ENCODE measurements around the gene PCGF3.
"Not testable (repeated sequence)": the region's sequence is repeated elsewhere in the genome, so short reads cannot be mapped to it uniquely, and the experiment has no call there.

The PCGF3 gene

DNA sequence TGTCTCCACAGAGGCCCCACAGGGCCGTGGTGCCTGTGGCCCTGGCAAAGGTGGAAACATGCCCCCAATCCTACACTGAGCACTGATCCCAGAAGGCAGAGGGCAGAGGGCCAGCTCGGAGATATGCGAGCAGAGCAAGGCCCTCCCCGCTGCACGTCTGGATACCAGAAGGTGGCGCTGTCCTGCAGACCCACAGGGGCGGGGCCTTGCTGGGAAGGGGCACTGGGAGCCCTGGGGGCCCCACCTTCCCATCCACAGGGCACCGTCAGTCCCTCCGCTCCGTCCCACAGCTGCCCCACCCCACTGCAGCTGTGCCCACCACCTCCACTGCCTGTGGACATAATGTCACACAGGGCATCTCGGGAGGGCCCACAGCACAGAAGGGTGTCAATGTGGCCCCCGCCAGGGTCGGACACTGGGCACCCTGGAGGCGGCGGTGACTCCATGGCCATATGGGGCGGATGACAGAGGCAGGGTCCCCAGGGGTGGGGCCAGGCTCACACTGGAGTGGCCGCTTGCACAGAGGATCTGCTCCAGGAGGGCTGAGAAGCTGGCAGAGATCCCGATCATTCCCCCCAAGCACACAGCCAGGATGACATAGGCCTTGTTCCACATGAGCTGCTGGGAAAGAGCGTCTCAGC lies 21.5 kb upstream of the PCGF3 start:
- Mint-ChIP-seq H3K9me3 (no peaks in the 10 kb centered on the region), H3K4me1 (peaks cover 13% of the 10 kb centered on the region), H3K36me3 (no peaks in the 10 kb centered on the region), H3K4me3 (no peak overlapping the region), H3K27me3 (peaks cover 6% of the 10 kb centered on the region), H3K27ac (no peak overlapping the region)
- DNase-seq (ENCODE audit: low spot score in 2 of 2) (no peak), ATAC-seq (ENCODE audit: low read depth) (peak; percentile 28)

DNA sequence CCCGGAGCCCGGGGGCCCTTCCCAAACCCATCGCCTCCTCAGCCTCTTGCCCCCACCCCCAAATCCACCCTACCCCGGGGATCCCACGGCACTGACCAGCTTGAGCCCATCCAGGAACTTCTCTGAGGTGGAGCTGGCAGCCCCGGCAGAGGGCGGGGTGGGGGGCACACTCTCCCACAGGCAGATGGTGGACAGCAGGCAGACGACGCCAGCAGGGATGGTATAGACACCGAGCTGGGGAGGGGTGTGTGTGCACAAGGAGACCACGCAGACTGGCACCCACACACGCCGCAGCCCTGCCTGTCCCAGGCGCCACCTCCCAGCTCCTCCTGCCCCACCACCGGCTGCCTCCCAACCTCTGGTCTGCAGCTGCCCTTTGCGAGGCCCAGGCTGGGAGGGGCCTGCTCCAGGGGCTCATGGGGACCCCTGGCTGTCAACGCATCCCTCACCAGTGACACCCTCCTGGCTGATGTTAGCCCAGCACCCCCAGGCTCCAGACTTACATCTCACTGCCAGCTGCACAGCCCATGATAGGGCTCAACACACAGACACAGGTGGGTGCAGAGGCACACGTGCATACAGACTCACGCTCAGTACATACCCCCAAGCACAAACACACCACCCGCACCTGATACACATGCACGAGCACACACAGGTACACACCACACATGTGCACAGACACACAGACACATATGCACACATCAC lies 20.9 kb upstream of the PCGF3 start:
- Mint-ChIP-seq H3K27ac (no peak overlapping the region), H3K9me3 (no peaks in the 10 kb centered on the region), H3K36me3 (no peaks in the 10 kb centered on the region), H3K27me3 (peaks cover 6% of the 10 kb centered on the region), H3K4me1 (peaks cover 13% of the 10 kb centered on the region), H3K4me3 (no peak overlapping the region)
- DNase-seq (ENCODE audit: low spot score in 2 of 2), result no peak
- no peak for ATAC-seq (ENCODE audit: low read depth)

DNA sequence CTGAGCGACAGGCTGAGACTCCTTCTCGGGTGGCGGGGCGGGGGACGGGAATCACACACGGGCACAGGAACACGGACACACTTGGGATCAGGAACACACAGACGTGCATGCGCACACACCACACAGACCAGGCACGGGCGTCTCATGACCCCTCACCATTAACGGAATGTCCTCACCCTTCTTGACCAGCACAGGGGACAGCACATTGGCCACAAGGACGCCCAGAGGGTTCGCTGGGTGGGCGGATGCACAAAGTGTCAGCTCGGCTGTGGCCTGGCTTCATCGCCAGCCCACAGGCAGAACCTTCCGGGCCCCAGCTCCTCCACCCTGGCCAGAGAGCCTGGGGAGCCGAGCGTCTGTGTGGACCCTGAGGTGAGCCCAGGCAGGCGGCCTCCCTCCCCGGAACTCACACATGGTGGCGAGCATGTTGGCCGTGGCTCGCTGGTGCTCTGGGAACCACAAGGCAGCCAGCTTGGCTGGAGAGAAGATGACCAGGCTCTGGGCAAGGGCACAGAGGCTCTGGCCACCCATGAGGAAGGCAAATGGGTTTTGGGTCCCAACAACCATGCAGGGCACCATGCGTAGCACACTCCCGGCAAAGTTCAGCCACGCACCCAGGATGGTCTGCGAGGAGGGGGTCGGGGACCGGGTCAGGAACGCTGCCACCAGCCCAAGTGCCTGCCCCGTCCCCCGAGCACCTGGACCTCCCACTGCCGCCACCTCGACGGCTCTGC lies 19.8 kb upstream of the PCGF3 start:
- Mint-ChIP-seq H3K4me1 (peaks cover 10% of the 10 kb centered on the region), H3K4me3 (no peak overlapping the region), H3K27me3 (peaks cover 9% of the 10 kb centered on the region), H3K9me3 (no peaks in the 10 kb centered on the region), H3K36me3 (no peaks in the 10 kb centered on the region), H3K27ac (no peak overlapping the region)
- ATAC-seq (ENCODE audit: low read depth) (no peak), DNase-seq (ENCODE audit: low spot score in 2 of 2) (no peak)

DNA sequence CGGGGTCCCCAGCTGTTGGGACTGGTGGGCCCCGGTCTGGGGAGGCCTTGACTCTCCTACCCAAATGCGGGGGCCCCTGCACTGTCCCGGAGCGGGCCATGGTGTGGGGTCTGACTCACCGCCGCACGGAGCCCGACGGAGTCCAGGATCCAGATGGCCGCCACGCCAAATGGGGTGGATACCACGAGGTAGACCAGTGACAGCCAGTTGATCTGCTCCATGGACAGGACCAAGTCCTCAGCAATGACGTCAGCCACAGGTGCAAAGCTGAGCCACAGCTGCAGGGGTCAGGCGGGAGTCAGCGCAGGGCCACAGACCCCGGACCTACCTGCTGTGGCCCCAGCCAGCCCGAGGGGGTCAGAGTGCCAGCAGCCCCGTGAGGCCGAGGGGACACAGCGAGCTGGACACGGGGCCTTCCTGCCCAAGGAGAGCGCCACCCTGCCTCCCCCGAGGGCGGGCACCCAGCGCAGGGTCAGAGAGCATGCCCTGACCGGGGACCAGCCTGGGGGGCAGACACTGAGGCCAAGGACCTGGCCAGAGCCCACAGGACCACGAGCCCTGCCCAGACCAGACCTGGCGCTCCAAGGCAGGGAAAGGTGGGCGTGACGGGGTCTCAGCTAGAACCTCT lies 19.1 kb upstream of the PCGF3 start:
- ATAC-seq (ENCODE audit: low read depth) (no peak), DNase-seq (ENCODE audit: low spot score in 2 of 2) (no peak)
- Mint-ChIP-seq H3K27ac (no peak overlapping the region), H3K9me3 (no peaks in the 10 kb centered on the region), H3K4me1 (peaks cover 10% of the 10 kb centered on the region), H3K4me3 (no peak overlapping the region), H3K36me3 (no peaks in the 10 kb centered on the region), H3K27me3 (peaks cover 9% of the 10 kb centered on the region)

DNA sequence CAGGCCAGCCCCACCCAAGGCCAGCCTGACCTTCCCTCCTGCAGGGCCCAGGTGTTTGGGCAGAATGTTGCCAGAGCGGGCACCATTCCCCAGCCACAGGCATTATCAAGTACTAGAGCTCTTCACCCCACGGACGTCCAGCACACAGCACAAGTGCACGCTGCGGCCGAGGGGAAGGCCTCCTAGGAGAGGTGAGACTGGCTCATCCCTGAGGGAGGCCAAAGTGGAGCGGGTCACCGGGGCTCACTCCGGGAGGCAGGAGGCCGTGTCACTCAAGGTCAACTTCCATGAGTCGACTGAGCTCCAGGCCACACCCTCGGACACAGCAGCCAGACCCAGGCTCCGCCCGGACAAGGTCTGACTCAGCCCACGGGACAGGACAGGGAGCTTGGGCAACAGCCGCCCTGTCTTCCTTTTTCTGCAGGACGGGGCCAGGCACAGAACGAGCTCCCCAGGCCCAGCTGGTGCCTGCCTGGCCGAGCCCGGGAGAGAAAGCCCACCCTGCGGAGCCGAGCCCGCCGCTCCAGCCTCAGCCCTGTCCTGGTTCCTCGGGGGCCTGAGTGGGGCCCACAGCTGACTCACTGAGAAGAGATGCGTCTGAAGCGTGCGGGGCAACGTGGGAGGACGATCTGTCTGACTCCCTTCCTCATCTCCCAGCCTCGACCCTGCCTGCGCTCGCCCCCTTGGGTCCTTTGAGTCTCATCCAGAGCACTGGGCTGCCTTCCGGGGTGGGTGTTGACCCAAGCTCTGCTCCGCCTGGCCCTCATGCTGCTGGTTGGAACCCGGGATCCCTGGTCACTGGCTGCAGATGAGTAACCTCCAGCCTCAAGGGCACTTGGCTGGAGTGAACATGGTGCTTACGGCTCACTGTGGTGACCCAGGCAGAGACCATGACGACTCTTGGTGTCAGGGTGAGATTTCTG lies 18.3 kb upstream of the PCGF3 start:
- Mint-ChIP-seq H3K27me3 (peaks cover 9% of the 10 kb centered on the region), H3K27ac (no peak overlapping the region), H3K36me3 (no peaks in the 10 kb centered on the region), H3K9me3 (no peaks in the 10 kb centered on the region), H3K4me3 (no peak overlapping the region), H3K4me1 (peaks cover 10% of the 10 kb centered on the region)
- ATAC-seq (ENCODE audit: low read depth), result no peak
- no peak for DNase-seq (ENCODE audit: low spot score in 2 of 2)

DNA sequence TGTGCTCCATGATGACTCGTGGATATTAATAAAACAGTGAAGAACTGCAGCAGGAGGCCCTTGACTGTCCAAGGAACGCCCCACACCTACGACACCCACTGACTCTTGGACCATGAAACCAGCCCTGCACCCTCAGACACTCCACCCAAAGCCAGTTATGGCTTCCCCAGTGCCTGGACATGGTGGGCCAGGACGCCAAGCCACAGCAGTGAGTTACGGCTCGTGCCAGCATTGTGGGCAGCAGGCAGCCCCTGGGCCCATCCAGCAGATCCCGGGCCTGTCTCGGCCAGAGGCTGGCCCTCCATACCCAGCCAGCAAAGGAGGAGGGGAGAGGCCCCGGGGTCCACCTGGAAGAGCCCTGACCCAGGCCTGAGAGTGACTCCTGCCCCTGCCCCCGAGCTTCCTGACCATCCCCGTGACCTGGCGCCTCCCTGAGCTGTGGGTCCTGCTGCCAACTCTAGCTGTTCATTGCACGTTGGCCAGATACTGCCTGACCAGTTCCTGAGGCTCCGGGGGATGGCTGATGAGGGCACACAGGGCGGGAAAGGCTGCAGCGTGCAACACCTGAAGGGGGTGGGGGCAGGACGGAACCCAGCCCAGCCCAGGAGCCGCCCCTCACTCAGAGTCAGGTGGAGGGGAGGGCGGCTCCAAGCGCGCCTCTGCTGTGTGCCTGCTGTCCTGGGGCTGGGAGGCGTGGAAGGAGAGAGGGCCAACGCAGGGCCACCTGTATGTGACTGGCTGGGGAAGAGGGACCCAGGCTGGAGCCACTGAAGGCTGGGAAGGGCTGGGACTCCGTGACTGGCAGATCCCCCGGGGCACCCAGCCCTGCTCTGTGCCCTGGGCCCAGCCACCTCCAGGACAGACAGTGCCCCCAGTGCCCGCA lies 17.4 kb upstream of the PCGF3 start:
- no peak for DNase-seq (ENCODE audit: low spot score in 2 of 2)
- Mint-ChIP-seq H3K4me3 (peak overlapping the region; percentile 29), H3K27me3 (peaks cover 9% of the 10 kb centered on the region), H3K4me1 (peaks cover 5% of the 10 kb centered on the region), H3K9me3 (no peaks in the 10 kb centered on the region), H3K27ac (no peak overlapping the region), H3K36me3 (no peaks in the 10 kb centered on the region)
- peak; percentile 6 for ATAC-seq (ENCODE audit: low read depth)

DNA sequence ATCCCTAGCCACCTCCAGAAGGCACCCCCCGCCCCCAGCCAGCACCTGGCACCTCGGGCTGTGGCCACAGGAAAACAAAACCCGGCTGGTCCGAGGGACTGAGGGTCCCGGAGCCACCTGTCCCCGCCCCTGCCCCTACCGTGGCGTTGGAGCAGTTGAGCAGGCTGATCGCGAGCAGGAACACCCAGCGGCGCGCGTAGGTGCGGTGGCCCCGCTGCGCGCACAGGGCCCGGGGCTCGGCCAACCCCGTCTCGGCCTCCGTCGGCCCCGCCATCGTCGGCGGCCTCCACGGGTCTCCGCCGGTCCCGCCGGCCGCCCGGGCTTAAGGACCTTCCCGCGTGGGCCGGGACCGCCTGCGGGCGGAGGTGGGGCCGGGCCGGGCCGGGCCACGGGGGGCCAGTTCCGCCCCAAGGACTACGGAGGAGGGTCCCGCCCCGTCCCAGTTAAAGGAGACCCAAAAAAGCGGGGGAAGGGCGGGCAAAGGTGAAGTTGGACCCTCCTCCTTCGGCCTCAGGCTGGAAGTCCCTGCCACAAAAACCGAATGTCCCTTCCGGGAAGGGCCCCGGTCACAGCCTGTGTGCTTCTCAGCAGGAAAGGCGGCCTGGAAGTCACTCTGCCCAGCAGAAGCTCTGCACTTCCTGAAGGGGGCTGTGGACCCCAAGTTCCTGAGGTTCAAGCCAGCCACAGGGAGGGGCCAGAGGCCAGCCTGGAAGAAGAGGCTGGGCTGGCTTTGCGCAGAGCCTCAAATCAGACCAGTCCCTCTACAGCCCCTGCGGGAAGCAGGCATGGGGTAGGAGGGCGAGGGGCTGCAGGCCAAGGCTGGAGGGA lies 16.6 kb upstream of the PCGF3 start, which contains the start of gene SLC49A3:
SLC49A3 (minus strand) TSS at position 298 of the 828 bp plus-strand sequence; CDS start at position 274, 24 bp downstream.
- Mint-ChIP-seq H3K4me1 (peaks cover 2% of the 10 kb centered on the region), H3K27me3 (peaks cover 9% of the 10 kb centered on the region), H3K9me3 (no peaks in the 10 kb centered on the region), H3K4me3 (peak within 1 kb of the TSS; percentile 29), H3K27ac (no peak within 1 kb of the TSS), H3K36me3 (no peaks in the 10 kb centered on the region)
- no peak for DNase-seq (ENCODE audit: low spot score in 2 of 2)
- ATAC-seq (ENCODE audit: low read depth), result peak; percentile 47

DNA sequence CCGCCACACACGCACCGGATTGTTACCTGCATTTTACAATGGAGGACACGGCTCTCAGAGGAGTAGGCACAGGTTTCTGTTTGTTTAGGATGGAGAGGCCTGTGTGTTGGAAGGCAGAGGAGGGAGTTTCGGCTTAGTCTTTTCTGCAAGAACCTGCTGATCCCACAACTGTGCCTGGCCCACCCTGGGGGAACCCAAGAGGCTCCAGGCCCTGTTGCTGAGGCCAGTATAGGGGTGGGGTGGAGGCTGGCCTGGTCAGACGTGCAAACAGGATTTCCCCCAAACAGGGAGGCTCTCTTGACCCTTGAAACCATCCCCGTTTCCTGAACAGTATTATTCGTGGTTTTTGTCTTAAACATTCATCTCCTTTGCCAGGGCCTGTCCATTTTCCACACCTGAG lies 15.9 kb upstream of the PCGF3 start:
- Mint-ChIP-seq H3K9me3 (no peaks in the 10 kb centered on the region), H3K4me1 (peaks cover 2% of the 10 kb centered on the region), H3K27me3 (peaks cover 9% of the 10 kb centered on the region), H3K27ac (no peak overlapping the region), H3K36me3 (no peaks in the 10 kb centered on the region), H3K4me3 (no peak overlapping the region)
- ATAC-seq (ENCODE audit: low read depth) (no peak), DNase-seq (ENCODE audit: low spot score in 2 of 2) (no peak)

DNA sequence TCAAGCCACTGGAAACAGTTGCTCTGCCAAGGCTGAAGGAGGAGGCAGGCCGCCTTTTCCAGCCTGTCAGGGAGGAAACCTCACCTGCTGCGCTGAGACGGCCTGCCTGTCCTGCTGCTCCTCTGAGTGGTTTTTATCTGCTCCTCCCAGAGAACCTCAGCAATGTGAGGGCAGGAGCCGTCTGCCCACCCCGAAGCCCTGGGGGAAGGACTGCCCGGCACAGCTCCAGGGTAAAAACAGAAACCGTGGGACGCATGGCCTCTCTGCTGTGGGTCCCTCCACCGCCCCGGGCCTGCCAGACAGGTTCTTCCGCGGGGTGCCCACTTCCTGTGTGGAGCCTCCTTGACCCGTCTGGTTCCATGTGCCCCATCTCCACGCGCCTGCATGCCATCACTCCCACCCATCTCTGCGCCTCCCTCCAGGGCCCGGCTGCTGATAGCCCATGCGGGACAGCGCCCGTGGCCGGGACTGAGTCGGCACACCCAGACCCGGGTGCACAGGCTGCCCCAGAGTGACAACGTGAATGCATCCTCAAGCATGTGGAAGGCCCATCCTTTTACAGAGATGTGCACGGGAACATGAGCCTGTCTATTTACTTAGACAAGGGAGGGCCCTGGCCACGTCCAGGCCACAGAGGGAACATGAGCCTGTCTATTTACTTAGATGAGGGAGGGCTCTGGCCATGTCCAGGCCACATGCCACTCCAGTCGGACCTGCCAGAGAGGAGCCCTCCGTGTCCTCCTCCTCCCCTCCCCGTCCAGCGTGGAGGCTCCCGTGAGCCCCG lies 12.7 kb upstream of the PCGF3 start:
- no peaks in the 10 kb centered on the region for H3K4me1 Mint-ChIP-seq
- no peak overlapping the region for H3K27ac Mint-ChIP-seq
- peaks cover 1% of the 10 kb centered on the region for H3K36me3 Mint-ChIP-seq
- ATAC-seq (ENCODE audit: low read depth) (no peak), DNase-seq (ENCODE audit: low spot score in 2 of 2) (no peak)
- H3K4me3 Mint-ChIP-seq, result no peak overlapping the region
- H3K9me3 Mint-ChIP-seq, result peaks cover 1% of the 10 kb centered on the region
- peaks cover 3% of the 10 kb centered on the region for H3K27me3 Mint-ChIP-seq

DNA sequence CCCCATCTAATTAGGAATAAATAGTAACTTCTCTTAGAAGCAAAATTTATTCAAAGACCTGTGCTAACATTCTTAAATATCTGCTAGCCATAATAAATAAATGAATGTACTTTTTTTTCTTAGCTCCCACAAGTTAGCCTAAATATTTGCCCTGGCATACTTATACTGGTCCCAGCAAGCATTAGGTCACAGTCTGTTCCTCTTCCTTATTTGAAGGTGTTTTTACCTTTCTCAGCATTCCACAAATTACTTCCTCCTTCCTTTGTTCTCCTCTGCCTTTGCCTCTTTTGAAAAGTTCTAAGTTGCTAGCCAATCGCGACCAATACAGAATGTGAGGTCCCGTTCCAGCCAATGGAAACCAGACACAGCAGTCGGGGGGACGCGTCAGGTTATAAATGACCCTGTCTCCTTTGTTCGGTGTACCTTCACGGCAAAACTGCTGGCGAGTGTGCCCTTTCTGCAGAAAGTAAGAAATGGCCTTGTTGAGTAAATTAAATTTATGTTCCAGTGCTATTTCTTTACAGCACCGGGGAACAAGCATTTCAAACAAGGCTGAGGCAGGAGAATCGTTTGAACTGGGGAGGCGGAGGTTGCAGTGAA lies 11.2 kb upstream of the PCGF3 start:
- H3K9me3 Mint-ChIP-seq; H3K4me1 Mint-ChIP-seq; ATAC-seq (ENCODE audit: low read depth); DNase-seq (ENCODE audit: low spot score in 2 of 2); H3K27ac Mint-ChIP-seq; H3K4me3 Mint-ChIP-seq; H3K27me3 Mint-ChIP-seq; H3K36me3 Mint-ChIP-seq: not testable (repeated sequence)

DNA sequence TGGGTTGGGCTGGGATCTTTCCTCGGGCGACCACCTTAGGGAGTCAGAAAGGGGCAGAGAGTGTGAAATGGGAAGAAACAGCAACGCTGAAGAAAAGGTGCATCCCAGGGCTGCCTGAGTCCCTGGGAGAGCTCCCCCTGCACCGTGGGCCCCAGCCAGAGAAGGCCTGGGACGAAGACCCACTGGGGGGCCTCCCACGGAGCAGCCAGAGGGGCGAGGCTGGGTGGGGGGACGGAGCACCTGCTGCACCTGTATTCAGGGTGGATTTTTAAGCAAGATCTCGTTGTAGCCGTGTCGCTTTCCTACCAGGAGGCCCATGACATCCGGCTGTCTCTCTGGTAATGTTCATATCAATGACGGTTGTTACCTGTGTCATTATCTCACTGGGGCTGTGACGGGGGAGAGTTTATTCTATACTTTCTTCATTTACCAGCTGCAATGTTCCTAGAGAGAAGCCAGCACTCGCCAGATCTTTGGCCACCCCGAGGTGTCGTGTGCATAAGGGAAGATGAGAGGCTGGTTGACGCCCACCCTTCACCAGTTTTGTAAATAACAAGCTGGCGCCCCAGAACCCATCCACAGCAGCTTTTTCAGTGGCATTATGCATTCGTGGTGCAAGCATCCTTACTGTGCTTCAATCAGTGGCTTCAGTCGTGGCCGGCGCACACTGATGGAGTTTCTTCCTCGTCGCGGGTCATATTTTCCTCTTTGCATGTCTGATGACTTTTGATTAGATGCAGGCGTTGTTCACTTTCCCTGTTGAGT lies 5.6 kb upstream of the PCGF3 start:
- Mint-ChIP-seq H3K27me3 (no peaks in the 10 kb centered on the region), H3K27ac (peak overlapping the region; percentile 89), H3K4me3 (no peak overlapping the region), H3K4me1 (peaks cover 15% of the 10 kb centered on the region), H3K9me3 (peaks cover 1% of the 10 kb centered on the region), H3K36me3 (peaks cover 4% of the 10 kb centered on the region)
- DNase-seq (ENCODE audit: low spot score in 2 of 2), result no peak
- no peak for ATAC-seq (ENCODE audit: low read depth)
